ENCODE measurements around the gene RETREG3.
"Not testable (repeated sequence)": the region's sequence is repeated elsewhere in the genome, so short reads cannot be mapped to it uniquely, and the experiment has no call there.

The RETREG3 gene

DNA sequence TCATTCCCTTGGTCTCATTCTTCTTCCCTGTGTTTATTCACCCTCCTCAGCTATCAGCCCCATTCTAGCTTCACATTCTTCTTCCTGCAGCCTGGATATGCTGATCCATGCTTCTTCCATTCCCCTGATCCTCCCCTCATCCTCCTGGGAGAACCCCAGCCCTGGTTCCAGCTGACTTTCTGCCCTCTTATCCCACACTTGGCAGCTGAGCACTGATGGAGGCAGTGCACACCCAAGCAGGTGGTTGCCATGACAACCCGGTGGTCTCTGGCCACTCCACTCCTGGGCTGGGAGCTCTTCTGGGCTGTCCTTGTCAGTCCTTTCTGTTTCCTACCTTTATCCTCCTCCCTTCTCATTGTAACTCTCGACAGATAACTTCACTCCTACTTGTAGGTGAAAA, 33.2 kb upstream of the RETREG3 start:
- DNase-seq (ENCODE audit: low read depth), result no peak
- H3K4me3 ChIP-seq (ENCODE audit: low read depth, low read length), result no peak overlapping the region
- TF ChIP-seq CTCF (IDR thresholded peaks at IDR 0.05; ENCODE audit: low read depth, low read length, missing control alignments), result no peak

GRCh38 chr17:42640121-42640520, 30.9 kb upstream of the RETREG3 start:
- no peak overlapping the region for H3K4me3 ChIP-seq (ENCODE audit: low read depth, low read length)
- TF ChIP-seq CTCF (IDR thresholded peaks at IDR 0.05; ENCODE audit: low read depth, low read length, missing control alignments), result no peak
- DNase-seq (ENCODE audit: low read depth), result no peak

GRCh38 chr17:42639525-42640113, 30.4 kb upstream of the RETREG3 start:
- no peak for TF ChIP-seq CTCF (IDR thresholded peaks at IDR 0.05; ENCODE audit: low read depth, low read length, missing control alignments)
- H3K4me3 ChIP-seq (ENCODE audit: low read depth, low read length), result no peak overlapping the region
- no peak for DNase-seq (ENCODE audit: low read depth)

DNA sequence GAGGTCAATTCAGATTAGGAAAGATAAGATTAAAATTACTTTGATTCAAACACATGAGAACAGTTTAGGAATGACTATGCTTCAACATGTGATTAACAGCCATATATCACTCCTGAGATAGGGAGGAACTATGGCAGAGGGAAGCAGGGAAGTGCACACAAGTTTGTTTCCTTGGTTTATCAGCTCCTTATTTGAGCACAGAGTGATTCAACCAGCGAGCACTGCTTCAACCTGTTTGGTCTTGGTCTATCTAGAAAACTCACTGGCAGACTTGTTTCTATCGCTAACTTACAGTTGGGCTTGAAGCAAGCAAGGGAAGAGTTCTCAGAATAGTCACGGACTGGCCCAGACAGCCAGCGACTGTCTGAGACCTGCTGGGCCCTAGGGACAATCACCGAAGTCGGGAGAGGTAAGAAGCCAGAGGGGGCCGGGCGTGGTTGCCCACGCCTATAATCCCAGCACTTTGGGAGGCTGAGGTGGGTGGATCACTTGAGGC, 23.8 kb upstream of the RETREG3 start:
- no peak for TF ChIP-seq CTCF (IDR thresholded peaks at IDR 0.05; ENCODE audit: low read depth, low read length, missing control alignments)
- no peak for DNase-seq (ENCODE audit: low read depth)
- H3K4me3 ChIP-seq (ENCODE audit: low read depth, low read length), result no peak overlapping the region

GRCh38 chr17:42629411-42630009, 20.3 kb upstream of the RETREG3 start:
- TF ChIP-seq CTCF (IDR thresholded peaks at IDR 0.05; ENCODE audit: low read depth, low read length, missing control alignments), result no peak
- no peak for DNase-seq (ENCODE audit: low read depth)
- no peak overlapping the region for H3K4me3 ChIP-seq (ENCODE audit: low read depth, low read length)

DNA sequence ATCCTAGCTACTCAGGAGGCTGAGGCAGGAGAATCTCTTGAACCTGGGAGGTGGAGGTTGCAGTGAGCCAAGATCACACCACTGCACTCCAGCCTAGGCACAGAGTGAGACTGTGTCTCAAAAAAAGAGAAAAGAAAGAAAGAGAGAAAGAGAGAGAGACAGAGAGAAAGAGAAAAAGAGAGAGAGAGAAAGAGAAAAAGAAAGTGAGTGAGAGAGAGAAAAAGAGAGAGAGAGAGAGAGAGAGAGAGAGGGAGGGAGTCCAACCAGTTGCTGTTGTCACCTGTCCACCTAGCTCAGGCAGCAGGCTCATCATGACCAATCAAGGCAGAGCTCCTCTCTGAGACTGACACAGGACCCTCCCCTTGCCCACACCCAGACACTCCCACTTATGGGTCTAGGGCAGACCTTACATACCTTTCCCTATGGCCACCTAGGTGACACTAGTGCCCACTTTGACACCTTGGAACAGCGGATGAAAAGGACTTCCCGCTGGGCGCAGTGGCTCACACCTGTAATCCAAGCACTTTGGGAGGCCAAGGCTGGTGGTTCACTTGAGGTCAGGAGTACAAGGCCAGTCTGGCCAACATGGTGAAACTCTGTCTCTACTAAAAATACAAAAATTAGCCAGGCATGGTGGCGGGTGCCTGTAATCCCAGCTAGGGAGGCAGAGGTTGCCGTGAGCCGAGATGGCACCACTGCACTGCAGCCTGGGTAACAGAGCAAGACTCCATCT, 18.0 kb upstream of the RETREG3 start:
- H3K4me3 ChIP-seq (ENCODE audit: low read depth, low read length); DNase-seq (ENCODE audit: low read depth): not testable (repeated sequence)

DNA sequence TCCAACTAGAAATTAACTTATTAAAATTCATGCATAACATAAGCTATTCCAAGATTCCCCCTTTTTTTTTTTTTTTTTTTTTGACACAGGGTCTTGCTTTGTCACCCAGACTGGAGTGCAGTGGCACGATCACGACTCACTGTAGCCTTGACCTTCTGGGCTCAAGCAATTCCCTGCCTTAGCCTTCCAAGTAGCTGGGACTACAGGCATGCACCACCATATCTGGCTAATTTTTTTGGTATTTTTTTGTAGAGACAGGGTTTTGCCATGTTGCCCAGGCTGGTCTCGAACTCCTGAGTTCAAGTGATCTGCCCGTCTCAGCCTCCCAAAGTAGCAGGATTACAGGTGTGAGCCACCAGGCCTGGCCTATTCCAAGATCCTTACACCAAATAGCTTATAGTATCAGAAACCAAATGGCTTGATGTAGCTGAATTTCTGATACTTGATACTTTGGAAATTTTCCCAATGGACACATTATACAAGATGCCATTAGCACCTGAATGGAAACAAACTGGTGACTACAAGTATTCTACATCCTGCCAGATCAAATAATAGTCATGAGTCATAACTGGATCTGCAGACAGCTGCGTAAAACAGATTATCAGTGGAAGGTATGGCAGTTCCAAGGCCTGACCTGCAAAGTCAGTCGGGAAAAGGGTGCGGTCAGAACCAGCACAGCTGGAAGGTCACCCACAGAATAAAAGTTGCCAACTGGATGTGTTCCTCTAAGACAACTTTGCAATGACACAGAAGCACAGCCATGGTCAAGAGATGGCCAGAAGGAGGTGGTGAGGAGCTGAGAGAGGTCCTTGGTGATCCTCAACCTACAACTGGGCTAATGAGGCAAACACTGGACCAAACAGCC, 14.8 kb upstream of the RETREG3 start:
- no peak for DNase-seq (ENCODE audit: low read depth)

More for the DNA sequence above, 14.8 kb upstream of the RETREG3 start:
- H3K4me3 ChIP-seq (ENCODE audit: low read depth, low read length), result no peak overlapping the region
- TF ChIP-seq CTCF (IDR thresholded peaks at IDR 0.05; ENCODE audit: low read depth, low read length, missing control alignments), result peak; percentile 3
